ENCODE measurements around the gene BLACAT1.

DNA sequence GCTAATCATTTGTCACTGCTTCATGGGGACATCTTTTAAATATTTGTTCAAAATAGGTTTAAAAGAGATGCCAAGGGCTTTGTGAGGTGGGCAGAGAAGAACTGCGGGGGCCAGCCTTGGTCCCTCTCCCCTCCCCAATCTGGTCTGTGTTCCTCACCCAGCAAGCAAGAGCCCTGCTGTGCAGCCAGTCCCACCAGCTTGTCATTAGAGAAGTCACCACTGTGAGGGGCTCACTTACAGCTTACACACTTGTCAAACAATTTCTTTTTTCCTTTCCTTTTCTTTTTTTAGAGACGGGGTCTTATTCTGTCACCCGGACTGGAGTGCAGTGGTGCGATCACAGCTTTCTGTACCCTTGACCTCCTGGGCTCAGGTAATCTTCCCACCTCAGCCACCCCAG is 38.3 kb upstream of the BLACAT1 start:
- TF ChIP-seq, protein P1, sequence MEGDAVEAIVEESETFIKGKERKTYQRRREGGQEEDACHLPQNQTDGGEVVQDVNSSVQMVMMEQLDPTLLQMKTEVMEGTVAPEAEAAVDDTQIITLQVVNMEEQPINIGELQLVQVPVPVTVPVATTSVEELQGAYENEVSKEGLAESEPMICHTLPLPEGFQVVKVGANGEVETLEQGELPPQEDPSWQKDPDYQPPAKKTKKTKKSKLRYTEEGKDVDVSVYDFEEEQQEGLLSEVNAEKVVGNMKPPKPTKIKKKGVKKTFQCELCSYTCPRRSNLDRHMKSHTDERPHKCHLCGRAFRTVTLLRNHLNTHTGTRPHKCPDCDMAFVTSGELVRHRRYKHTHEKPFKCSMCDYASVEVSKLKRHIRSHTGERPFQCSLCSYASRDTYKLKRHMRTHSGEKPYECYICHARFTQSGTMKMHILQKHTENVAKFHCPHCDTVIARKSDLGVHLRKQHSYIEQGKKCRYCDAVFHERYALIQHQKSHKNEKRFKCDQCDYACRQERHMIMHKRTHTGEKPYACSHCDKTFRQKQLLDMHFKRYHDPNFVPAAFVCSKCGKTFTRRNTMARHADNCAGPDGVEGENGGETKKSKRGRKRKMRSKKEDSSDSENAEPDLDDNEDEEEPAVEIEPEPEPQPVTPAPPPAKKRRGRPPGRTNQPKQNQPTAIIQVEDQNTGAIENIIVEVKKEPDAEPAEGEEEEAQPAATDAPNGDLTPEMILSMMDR (IDR thresholded peaks at IDR 0.05; ENCODE audit: borderline replicate concordance, extremely low read depth, low read length, poor library complexity, severe bottlenecking), result no peak
- TF ChIP-seq EZH2 (IDR thresholded peaks at IDR 0.05; ENCODE audit: borderline replicate concordance, low read depth, low read length, severe bottlenecking), result no peak
